SH-SY5Y (cell line): ENCODE measurements around the gene ARID5A.

ENCODE experiments used
- GATA2 ChIP-seq: IDR thresholded peaks from 2 replicates; pipeline ENCODE4 v1.6.1; 2011; ENCODE audit warnings: mild to moderate bottlenecking, low read depth, low read length
- GATA3 ChIP-seq: IDR thresholded peaks from 2 replicates; pipeline ENCODE4 v1.6.1; 2011; ENCODE audit warnings: low read depth, mild to moderate bottlenecking, low read length, moderate library complexity

Gene ARID5A

DNA sequence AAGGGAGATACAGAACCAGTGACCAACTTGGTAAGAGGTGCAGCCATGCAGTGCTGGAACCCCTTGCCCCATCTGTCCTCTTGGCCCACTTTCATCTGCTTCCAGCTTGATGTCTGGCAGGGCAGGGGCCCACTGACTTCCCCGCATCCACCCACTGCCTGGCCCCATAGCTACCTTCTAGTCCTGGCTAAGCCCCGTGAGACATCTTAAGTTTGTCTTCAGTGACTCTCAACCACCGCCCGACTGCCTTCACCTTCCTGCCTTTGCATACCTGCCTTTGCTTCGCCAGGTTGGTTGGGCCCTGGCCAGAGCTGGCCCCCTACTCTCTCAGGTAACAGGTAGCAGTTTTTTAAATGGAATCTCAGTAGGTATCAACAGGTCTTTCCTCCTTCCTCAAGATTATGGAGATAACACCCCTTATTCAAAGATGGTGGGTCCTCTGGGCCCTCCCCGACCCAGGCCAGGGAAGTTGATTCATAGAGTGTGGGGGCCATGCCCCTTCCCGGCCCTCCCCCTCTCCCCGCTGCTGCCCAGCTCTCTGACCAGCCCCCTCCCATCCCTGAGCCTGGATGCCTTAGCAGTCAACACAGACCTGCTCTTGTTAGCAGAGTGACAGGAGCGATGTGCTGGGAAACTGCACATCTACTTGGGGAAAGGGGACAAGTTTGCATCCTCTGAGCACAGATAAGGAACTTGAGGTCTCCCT lies 2.8 kb downstream of the ARID5A start:
- TF ChIP-seq GATA2 (no peak), GATA3 (no peak)

DNA sequence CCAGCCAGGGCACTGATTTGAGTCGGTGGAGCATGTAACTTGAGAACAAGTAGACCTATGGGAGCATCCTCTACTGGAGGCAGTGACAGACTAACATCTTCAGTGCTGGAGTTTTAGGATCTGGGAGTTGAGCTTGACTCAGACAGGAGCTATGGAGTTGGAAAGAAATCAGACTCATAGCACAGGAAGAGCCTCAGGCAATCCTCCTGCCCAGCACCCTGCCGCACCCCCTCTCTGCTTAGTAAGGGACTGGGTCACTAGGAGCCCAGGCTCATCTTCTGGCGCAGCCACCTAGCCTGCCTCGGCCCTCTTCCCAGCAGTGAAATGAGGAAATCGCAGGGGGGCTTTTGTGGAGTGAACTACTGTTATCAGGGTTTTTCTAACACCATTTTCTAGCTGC lies 3.6 kb downstream of the ARID5A start:
- TF ChIP-seq GATA2 (no peak), GATA3 (no peak)

DNA sequence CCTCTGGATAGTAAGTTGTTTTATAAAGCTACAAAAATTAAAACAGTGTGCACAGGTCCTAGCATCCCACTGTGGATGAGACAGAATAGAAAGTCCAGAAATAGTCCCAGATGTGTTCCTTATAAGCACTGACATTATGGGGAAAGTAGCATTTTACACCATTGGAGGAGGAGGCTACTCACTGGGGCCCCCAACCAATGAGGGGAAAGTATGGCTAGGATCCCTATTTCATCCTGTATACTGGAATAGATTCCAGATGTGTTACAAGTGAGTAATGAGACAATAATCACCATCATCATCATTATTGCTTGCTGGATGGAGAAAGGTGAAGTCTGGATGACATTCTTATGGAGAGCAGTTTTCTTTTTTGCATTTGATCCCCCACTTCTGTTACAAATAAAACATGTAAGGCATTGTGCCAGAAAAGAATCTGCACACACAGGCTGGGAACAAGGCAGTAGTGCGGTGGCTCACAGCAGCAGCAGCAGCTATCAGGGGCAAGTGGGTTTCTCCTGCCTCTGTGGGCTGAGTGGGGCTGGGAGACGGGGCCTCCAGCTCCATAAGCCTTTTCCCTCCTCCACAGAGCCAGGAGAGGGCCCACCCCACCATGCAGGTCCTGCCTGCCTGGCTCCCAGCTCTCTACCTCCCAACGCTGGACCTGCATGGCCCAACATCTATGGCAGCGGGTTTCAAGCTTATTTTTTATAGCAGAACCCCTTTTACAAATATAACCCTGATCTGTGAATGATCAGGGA lies 5.0 kb downstream of the ARID5A start:
- TF ChIP-seq GATA2: no peak
- TF ChIP-seq GATA3: no peak

GRCh38 chr2:96542357-96542977 lies 5.9 kb downstream of the ARID5A start:
- TF ChIP-seq GATA2 (no peak), GATA3 (no peak)

DNA sequence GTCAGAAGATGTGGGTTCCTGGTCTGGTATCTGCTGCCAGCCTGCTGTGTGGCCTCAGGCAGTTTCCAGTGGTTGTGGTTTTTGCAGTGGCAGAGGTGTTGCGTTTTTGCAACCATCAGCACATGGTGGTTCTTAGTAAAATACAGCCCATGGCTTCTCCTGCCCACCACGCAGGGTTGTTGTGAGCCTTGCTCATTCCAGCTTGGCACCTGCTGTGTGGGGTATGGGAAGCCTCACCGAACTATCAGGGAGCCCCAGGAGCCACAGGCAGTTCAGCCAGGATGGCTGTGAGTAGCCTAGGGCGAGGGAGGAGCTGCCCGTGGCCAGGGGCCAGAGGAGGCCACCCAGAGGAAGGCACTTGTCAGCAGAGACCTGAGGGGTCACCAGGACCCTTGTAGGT lies 9.8 kb downstream of the ARID5A start:
- TF ChIP-seq GATA2: no peak
- no peak for TF ChIP-seq GATA3

DNA sequence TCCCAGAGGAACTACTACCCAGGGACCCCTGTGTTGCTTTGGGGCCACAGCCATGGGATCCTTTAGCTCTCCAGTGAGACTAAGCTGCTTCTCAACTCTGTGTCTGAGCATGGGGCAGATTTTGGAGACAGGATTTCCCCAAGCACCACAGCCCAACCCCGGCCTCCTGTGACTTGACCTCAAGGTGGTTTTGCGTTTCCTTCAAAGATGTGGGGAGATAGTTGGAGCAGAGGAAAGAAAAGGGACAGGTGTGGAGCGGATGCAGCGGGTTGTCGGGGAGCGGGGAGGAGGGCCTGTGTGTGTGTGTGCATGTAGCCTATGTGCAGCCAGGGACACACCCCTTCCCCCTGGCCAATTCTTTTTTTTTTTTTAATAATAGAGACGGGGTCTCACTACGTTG lies 10.2 kb downstream of the ARID5A start:
- TF ChIP-seq GATA3 (no peak), GATA2 (no peak)

- TF ChIP-seq GATA3 (no peak), GATA2 (no peak)
Measured at GRCh38 chr2:96547203-96547641, 10.7 kb downstream of the ARID5A start.

- TF ChIP-seq GATA3 (no peak), GATA2 (no peak)
Measured at GRCh38 chr2:96547731-96548171, 11.2 kb downstream of the ARID5A start.

GRCh38 chr2:96548558-96549465 lies 12.3 kb downstream of the ARID5A start:
- TF ChIP-seq GATA3 (no peak), GATA2 (no peak)

DNA sequence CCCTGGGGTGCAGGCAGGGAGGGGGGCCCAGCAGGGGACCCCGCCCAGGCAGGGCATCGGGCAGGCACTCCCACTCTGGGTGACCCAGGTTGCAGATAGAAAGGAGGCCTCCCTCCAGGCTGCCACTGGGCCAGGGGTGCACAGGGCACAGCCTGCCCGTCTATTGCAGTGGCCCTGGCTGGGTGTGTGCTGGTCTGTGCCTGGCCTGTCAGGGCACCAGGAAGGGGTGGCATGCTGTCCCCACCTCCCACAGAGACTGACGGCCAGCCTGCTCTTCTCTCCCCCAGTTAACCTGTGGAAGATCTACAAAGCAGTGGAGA lies 12.9 kb downstream of the ARID5A start:
- TF ChIP-seq GATA2: no peak
- no peak for TF ChIP-seq GATA3

- TF ChIP-seq GATA3 (no peak), GATA2 (no peak)
Measured at GRCh38 chr2:96549967-96550786, 13.6 kb downstream of the ARID5A start.

DNA sequence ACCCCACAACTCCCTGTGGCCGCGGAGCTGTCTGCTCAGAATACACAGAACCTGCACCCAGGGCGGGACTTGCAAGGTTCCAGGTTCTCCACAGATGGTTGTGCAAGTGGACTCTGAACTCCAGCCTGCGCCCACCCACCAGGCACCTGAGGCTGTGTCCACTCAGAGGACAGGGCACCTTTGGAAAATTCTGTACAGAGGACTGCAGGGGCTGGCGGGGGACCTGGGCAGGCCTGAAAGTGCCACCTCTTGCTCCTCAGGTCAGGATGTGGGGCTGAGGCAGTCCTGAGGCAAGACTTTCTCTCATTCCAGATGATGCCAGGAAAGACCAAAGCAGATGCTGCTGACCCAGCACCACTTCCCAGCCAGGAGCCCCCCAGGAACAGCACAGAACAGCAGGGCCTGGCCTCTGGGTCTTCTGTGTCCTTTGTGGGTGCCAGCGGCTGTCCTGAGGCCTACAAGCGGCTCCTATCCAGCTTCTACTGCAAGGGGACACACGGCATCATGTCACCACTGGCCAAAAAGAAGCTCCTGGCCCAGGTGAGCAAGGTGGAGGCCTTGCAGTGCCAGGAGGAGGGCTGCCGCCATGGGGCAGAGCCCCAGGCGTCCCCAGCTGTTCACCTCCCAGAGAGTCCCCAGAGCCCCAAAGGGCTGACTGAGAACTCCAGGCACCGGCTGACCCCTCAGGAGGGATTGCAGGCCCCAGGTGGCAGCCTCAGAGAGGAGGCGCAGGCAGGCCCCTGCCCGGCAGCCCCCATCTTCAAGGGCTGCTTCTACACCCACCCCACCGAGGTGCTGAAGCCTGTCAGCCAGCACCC lies 14.4 kb downstream of the ARID5A start:
- TF ChIP-seq GATA2 (no peak), GATA3 (no peak)

- TF ChIP-seq GATA3 (no peak), GATA2 (no peak)
Measured at GRCh38 chr2:96551605-96552314, 15.2 kb downstream of the ARID5A start.
